ENCODE measurements around the gene SPRR3.

GRCh38 chr1:152954436-152954835 is 47.1 kb upstream of the SPRR3 start:
- TF ChIP-seq EZH2 (IDR thresholded peaks at IDR 0.05; ENCODE audit: insufficient read depth, poor library complexity, severe bottlenecking), result no peak
- no peak for TF ChIP-seq EZH2phosphoT487 (IDR thresholded peaks at IDR 0.05; ENCODE audit: insufficient read depth, low read depth)

Measured in GM23248 (cell line).